Caco-2 (cell line): ENCODE data around the gene OXGR1. TPM values are rescaled to one million over a fixed set of nuclear protein-coding genes. Genes with fewer than 3 reads are reported as not detected.

Experiments used
- BruUV-seq: library from RNA; stranded (reverse); fragments of 400-500 nt; replicated peaks from 2 replicates; lab custom pipeline; 2021; lab: Mats Ljungman, UMichigan
- CTCF ChIA-PET: fragments of 300-600 bp; sonication (Branson Sonifier 250); formaldehyde crosslinking; loops from one replicate; lab custom pipeline; 2022; ENCODE audit warnings: antibody characterized with exemption; lab: Charles Lee
- POLR2A ChIA-PET: fragments of 300-600 bp; sonication (Branson Sonifier 250); formaldehyde crosslinking; loops from one replicate; lab custom pipeline; 2022; ENCODE audit warnings: antibody characterized with exemption; lab: Charles Lee
- DNase-seq, 2 experiments: peaks; one replicate each; pipeline versions ENCODE4 v3.0.0 to v3.0.0-alpha.2; 2020 to 2022
- H3K27me3 ChIP-seq: replicated peaks from 2 replicates; pipeline ENCODE4 v1.6.0; 2011; ENCODE audit warnings: low read length; ENCODE audit not compliant: control insufficient read depth, insufficient read depth
- H3K36me3 ChIP-seq: 2 replicates; pipeline ENCODE4 v1.5.1; 2011; ENCODE audit warnings: low read length; ENCODE audit not compliant: control insufficient read depth, insufficient read depth
- H3K4me1 ChIP-seq: fragments of 250-450 bp; sonication (Bioruptor Pico); 2 replicates; pipeline ENCODE4 v1.5.1; 2020; ENCODE audit warnings: mild to moderate bottlenecking
- H3K4me3 ChIP-seq: 2 replicates; pipeline ENCODE4 v1.5.1; 2011; ENCODE audit warnings: low read depth, mild to moderate bottlenecking, control low read depth, low read length
- H3K9me3 ChIP-seq: fragments of 250-450 bp; sonication (Bioruptor Pico); 2 replicates; pipeline ENCODE4 v1.5.1; 2020; ENCODE audit warnings: mild to moderate bottlenecking, moderate library complexity
- H3K27ac Mint-ChIP-seq: one replicate; pipeline ENCODE4 v1.8.0; 2022; ENCODE audit warnings: mixed read lengths; ENCODE audit not compliant: unreplicated experiment
- H3K27me3 Mint-ChIP-seq: one replicate; pipeline ENCODE4 v1.8.0; 2022; ENCODE audit warnings: mixed read lengths; ENCODE audit not compliant: insufficient read depth, unreplicated experiment
- H3K36me3 Mint-ChIP-seq: one replicate; pipeline ENCODE4 v1.8.0; 2022; ENCODE audit warnings: mild to moderate bottlenecking, mixed read lengths; ENCODE audit not compliant: insufficient read depth, unreplicated experiment
- H3K4me1 Mint-ChIP-seq: one replicate; pipeline ENCODE4 v1.8.0; 2022; ENCODE audit warnings: low read depth, mixed read lengths; ENCODE audit not compliant: unreplicated experiment
- H3K4me3 Mint-ChIP-seq: one replicate; pipeline ENCODE4 v1.8.0; 2022; ENCODE audit warnings: mild to moderate bottlenecking, moderate library complexity, mixed read lengths; ENCODE audit not compliant: unreplicated experiment
- H3K9me3 Mint-ChIP-seq: one replicate; pipeline ENCODE4 v1.8.0; 2022; ENCODE audit warnings: mixed read lengths; ENCODE audit not compliant: unreplicated experiment
- intact Hi-C: fragments of 100-400 bp; cut with micrococcal nuclease; formaldehyde crosslinking; loops from one replicate; pipeline ENCODE4 v1.10.0; 2022; ENCODE audit not compliant: unreplicated experiment
- total RNA-seq: library from RNA; stranded (reverse); gene quantifications from 2 replicates; pipeline ENCODE4 v1.2.3, GENCODE V29; 2022
- TF ChIP-seq, protein P1 (sequence below), 2 experiments: fragments of 200-600 bp in 1 of 2; IDR thresholded peaks; 1 replicate in 1 of 2; 2 replicates in 1 of 2; pipeline versions ENCODE4 v1.5.1 to v1.8.0; 2011 to 2022; ENCODE audit warnings: antibody characterized with exemption in 1 of 2, control low read depth in 1 of 2, inconsistent platforms in 1 of 2, low read depth in 1 of 2, low read length in 1 of 2, mild to moderate bottlenecking in 1 of 2, moderate library complexity in 1 of 2; ENCODE audit not compliant: insufficient read depth in 1 of 2, severe bottlenecking in 1 of 2, unreplicated experiment in 1 of 2

Gene OXGR1
- total RNA-seq, 1 experiment from 2014 or later = not detected

DNA sequence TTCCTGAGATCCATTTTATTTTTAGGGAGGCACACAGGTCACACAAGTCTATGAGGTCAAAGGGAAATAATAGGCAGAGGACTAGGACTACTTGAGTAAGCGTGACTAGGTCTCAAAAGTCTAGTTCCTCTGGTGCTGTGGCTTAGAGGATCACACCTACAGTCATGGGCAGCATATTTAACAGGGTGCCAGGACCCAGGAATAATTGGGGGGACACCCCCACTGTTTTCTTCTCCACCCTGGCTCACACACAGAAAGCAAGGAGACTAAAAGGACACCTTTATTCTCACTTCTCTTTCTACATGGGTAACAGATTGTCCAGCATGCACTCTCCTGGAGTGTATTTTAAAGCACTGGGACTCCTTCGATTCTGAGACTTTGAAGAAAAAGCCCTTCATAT is 26.2 kb downstream of the OXGR1 start:
- no peaks in the 10 kb centered on the region for H3K4me1 ChIP-seq
- no peaks in the 10 kb centered on the region for H3K27me3 ChIP-seq
- CTCF ChIA-PET = interaction anchor here (0.5 to 1.7 kb wide), 7 partner anchors 16 to 1787 kb away, joined by 3 to 5 read pairs (median 4); no protein-coding TSS in a partner anchor
- Mint-ChIP-seq H3K27ac (no peak overlapping the region), H3K4me3 (no peak overlapping the region), H3K9me3 (peaks cover 73% of the 10 kb centered on the region), H3K36me3 (no peaks in the 10 kb centered on the region), H3K27me3 (peaks cover 8% of the 10 kb centered on the region), H3K4me1 (no peaks in the 10 kb centered on the region)
- H3K9me3 ChIP-seq = peaks cover 27% of the 10 kb centered on the region
- H3K36me3 ChIP-seq = no peaks in the 10 kb centered on the region
- DNase-seq = peak in 1 of 2 experiments; percentile 23
- TF ChIP-seq, protein P1, sequence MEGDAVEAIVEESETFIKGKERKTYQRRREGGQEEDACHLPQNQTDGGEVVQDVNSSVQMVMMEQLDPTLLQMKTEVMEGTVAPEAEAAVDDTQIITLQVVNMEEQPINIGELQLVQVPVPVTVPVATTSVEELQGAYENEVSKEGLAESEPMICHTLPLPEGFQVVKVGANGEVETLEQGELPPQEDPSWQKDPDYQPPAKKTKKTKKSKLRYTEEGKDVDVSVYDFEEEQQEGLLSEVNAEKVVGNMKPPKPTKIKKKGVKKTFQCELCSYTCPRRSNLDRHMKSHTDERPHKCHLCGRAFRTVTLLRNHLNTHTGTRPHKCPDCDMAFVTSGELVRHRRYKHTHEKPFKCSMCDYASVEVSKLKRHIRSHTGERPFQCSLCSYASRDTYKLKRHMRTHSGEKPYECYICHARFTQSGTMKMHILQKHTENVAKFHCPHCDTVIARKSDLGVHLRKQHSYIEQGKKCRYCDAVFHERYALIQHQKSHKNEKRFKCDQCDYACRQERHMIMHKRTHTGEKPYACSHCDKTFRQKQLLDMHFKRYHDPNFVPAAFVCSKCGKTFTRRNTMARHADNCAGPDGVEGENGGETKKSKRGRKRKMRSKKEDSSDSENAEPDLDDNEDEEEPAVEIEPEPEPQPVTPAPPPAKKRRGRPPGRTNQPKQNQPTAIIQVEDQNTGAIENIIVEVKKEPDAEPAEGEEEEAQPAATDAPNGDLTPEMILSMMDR (IDR thresholded peaks at IDR 0.05; ENCODE audit: insufficient read depth in 1 of 2, low read depth in 1 of 2, low read length in 1 of 2, severe bottlenecking in 1 of 2, unreplicated experiment in 1 of 2) = no peak
- POLR2A ChIA-PET = no interaction called here
- intact Hi-C loops = no loop called here
- no peak overlapping the region for H3K4me3 ChIP-seq
- BruUV-seq = no TSS peak

DNA sequence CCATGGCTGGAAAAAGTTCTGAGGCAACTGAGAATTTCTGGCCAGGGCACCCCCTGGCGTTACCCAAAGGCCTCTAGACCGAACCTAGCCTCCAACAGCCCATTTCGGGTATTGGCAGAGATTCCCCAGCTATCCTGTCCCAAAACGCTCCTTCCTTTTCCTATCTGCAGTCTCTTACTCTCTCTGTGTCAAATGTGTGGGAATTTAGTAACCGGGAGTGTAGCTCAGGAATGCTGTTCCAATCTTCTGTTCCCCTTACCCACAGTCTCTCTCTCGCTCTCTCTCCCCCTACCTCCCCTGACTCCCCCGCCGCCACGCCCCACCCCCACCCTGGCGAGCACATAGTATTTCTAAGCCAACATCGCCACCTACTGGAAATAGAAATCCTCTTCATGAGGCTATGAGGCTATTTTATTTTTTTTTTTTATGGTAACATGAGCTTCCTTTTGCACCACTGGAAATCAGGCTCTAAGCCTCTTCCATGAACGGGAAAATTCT is 27.0 kb downstream of the OXGR1 start:
- no peak overlapping the region for H3K27ac Mint-ChIP-seq
- POLR2A ChIA-PET = no interaction called here

DNA sequence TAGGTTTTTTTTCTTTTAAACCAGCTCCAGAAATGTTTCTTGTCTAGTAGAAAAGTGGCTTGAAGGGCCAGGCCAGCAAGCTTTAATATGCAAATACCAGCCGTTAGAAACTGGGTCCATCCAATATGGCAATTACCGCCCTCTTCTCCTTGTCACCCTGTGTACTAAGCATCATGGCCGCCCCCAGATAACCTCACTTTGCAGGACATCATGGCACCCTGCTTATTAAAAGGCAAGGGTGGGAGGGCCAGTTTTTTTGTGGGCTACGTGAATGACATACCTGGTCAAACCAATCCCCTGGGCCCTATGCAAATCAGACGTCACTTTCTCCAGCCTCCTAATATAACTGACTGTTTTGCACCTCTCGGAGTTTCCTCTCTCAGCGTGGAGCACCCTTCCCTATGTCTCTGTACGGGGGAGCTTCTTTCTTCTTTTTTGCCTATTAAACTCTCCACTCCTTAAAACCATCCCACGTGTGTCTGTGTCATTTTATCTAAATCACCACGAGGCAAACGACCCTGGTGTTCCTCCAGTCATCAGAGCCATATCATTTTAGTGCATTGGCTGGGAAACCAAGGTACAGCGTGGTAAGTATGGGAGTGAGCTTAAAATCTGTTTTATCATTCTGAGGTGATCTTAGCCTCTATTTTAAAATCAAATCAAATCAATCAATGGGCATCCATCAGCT is 27.7 kb downstream of the OXGR1 start:
- Mint-ChIP-seq H3K9me3 (peaks cover 64% of the 10 kb centered on the region), H3K4me1 (no peaks in the 10 kb centered on the region), H3K27me3 (peaks cover 3% of the 10 kb centered on the region), H3K27ac (no peak overlapping the region), H3K36me3 (no peaks in the 10 kb centered on the region), H3K4me3 (no peak overlapping the region)
- TF ChIP-seq, protein P1 (IDR thresholded peaks at IDR 0.05; ENCODE audit: insufficient read depth in 1 of 2, low read depth in 1 of 2, low read length in 1 of 2, severe bottlenecking in 1 of 2, unreplicated experiment in 1 of 2) = no peak
- Histone ChIP-seq H3K36me3 (no peaks in the 10 kb centered on the region), H3K9me3 (peaks cover 27% of the 10 kb centered on the region), H3K4me1 (no peaks in the 10 kb centered on the region), H3K27me3 (no peaks in the 10 kb centered on the region), H3K4me3 (no peak overlapping the region)
- DNase-seq = no peak
- intact Hi-C loops = no loop called here
- ChIA-PET POLR2A (no interaction called here), CTCF (interaction anchor here (0.9 to 1.7 kb wide), 3 partner anchors 190 to 947 kb away, joined by 3 to 5 read pairs (median 4); no protein-coding TSS in a partner anchor)
- BruUV-seq = no TSS peak

More for the DNA sequence above, 27.0 kb downstream of the OXGR1 start:
- Mint-ChIP-seq H3K36me3 (no peaks in the 10 kb centered on the region), H3K4me1 (no peaks in the 10 kb centered on the region), H3K4me3 (no peak overlapping the region), H3K9me3 (peaks cover 66% of the 10 kb centered on the region), H3K27me3 (peaks cover 3% of the 10 kb centered on the region)
- Histone ChIP-seq H3K36me3 (no peaks in the 10 kb centered on the region), H3K27me3 (no peaks in the 10 kb centered on the region), H3K4me1 (no peaks in the 10 kb centered on the region), H3K9me3 (peaks cover 27% of the 10 kb centered on the region), H3K4me3 (no peak overlapping the region)
- intact Hi-C loops = no loop called here
- DNase-seq = peak in 1 of 2 experiments; percentile 2
- TF ChIP-seq, protein P1 (IDR thresholded peaks at IDR 0.05; ENCODE audit: insufficient read depth in 1 of 2, low read depth in 1 of 2, low read length in 1 of 2, severe bottlenecking in 1 of 2, unreplicated experiment in 1 of 2) = peak in 1 of 2 experiments; percentile 37
- no TSS peak for BruUV-seq
- CTCF ChIA-PET = interaction anchor here (0.5 to 1.7 kb wide), 8 partner anchors 17 to 1786 kb away, joined by 3 to 5 read pairs (median 4); no protein-coding TSS in a partner anchor
